Glomerular endothelial cell (primary cell): ENCODE data around the gene IMPDH2. TPM values are rescaled to one million over a fixed set of nuclear protein-coding genes. Genes with fewer than 3 reads are reported as not detected.

Source experiments
- DNase-seq: peaks from one replicate; pipeline ENCODE4 v3.0.0-alpha.2; 2011; ENCODE audit warnings: low read depth, low spot score; ENCODE audit errors: extremely low read depth
- total RNA-seq: library from RNA; depleted of rRNA; stranded (reverse); fragments of >200 nt; gene quantifications from 2 replicates; pipeline ENCODE4 v1.2.3, GENCODE V29; 2015

Gene IMPDH2
- total RNA-seq, 1 donor from 2014 or later = 123 TPM

- DNase-seq = no peak
Observed at GRCh38 chr3:48984663-48985062, 44.5 kb downstream of the IMPDH2 start.

- DNase-seq = no peak
Observed at GRCh38 chr3:48983096-48983495, 46.1 kb downstream of the IMPDH2 start.

DNA sequence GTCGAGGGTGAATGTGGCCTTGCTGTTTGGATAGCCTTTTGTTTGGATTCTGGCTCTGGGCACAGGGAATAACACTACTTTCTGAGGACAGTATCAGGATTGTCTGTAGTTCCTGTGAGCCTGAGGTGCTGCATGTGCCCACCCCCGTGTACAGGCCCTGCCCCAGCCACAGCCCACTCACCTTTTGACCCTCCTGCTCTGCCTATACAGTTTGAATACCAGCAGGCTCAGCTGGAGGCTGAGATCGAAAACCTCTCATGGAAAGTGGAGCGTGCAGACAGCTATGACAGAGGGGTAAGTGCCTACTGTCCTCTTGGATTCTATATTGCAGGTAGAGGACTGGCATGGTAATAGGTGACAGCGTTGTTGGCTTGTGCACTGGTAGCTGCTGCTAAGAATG is 46.5 kb downstream of the IMPDH2 start:
- no peak for DNase-seq

- no peak for DNase-seq
Observed at GRCh38 chr3:48982016-48982415, 47.2 kb downstream of the IMPDH2 start.

GRCh38 chr3:48980295-48980694 is 48.9 kb downstream of the IMPDH2 start:
- no peak for DNase-seq

DNA sequence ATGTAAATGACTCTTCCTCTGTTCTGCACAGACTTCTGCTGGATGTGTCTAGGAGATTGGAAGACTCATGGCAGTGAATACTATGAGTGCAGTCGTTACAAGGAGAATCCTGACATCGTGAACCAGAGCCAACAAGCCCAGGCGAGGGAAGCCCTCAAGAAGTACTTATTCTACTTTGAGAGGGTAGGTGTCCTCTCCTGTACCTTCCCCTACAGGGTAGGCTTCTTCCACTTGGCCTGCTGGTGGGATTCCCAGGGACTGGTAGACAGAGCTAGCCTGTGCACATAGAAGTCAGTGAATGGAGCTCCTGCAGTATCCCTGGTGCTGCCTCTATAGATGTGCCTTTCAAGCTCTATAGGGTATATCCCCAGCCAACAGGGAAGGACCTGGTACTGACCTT is 49.7 kb downstream of the IMPDH2 start:
- no peak for DNase-seq

Other genes with a start within 250 kb of the IMPDH2 start
- 33.1 and 35.2 TPM in 2 replicates for gene PRKAR2A, start 181.5 kb downstream of the IMPDH2 start, total RNA-seq
- gene SLC25A20, start 130.5 kb downstream of the IMPDH2 start, total RNA-seq = 13.9 and 17.0 TPM in 2 replicates
- gene ARIH2, start 110.6 kb downstream of the IMPDH2 start, total RNA-seq = 55.5 and 64.3 TPM in 2 replicates
- gene P4HTM, start 39.2 kb downstream of the IMPDH2 start, total RNA-seq = 32.9 and 42.2 TPM in 2 replicates
- 83.1 and 116 TPM in 2 replicates for gene WDR6, start 22.0 kb downstream of the IMPDH2 start, total RNA-seq
- 35.2 and 70.1 TPM in 2 replicates for gene DALRD3, start 10.8 kb downstream of the IMPDH2 start, total RNA-seq
- 115 and 155 TPM in 2 replicates for gene NDUFAF3, start 7.3 kb downstream of the IMPDH2 start, total RNA-seq
- gene QRICH1, start 64.7 kb upstream of the IMPDH2 start, total RNA-seq = 73.8 and 205 TPM in 2 replicates
- 246 and 266 TPM in 2 replicates for gene QARS1, start 75.4 kb upstream of the IMPDH2 start, total RNA-seq
- 37.7 and 43.1 TPM in 2 replicates for gene USP19, start 91.4 kb upstream of the IMPDH2 start, total RNA-seq
- 1,071 and 1,381 TPM in 2 replicates for gene LAMB2, start 103.7 kb upstream of the IMPDH2 start, total RNA-seq
- gene CCDC71, start 136.9 kb upstream of the IMPDH2 start, total RNA-seq = 40.8 and 41.9 TPM in 2 replicates
- gene KLHDC8B, start 142.2 kb upstream of the IMPDH2 start, total RNA-seq = 98.4 and 110 TPM in 2 replicates
- gene C3orf62, start 247.8 kb upstream of the IMPDH2 start, total RNA-seq = 2.3 and 5.8 TPM in 2 replicates